ENCODE measurements around the gene PPP1R3D.
A peak's percentile ranks its signal among the peaks of the same experiment; 100 is the strongest.

PPP1R3D gene

DNA sequence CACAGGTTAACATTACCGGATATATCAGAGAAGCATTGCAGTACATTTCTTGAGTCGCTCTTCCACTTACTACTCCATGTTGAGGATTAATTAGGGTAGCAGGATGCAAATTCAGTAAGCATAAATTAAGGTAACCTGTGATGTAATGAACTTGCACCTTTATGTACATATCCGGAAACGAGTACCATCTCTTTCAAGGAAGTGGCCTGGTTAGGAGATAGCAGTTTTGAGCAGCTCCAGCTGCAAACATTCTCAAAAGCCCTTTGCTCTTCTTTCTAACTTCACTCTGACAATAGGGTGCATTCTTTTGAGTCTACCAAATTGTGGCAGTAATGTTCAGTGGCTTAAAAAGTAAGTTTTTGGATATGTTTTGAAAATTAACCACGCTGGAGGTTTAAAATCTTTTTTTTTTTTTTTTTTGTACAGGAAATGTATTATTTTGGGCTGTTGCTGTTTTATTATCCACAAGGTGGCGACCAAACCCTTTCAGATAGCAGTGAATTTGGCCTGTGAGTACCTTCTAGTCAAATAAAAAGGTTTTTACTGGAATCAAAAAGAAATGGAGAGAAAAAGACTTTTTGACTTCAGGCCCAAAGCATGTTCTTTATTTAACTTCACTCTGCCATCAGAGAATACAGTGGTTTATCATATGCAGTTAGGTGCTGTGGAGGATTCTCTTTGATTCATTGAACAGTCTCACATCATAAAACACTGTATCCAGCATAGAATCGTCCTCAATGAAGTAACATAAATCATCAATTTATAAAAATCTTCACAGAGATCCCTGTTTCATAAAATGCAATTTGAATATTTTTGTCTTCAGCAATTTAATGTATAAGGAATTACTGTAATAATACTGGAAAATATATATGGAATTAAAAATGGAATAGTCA is 9.0 kb upstream of the PPP1R3D start:
- DNase-seq (ENCODE audit: low spot score) = peak; percentile 52

DNA sequence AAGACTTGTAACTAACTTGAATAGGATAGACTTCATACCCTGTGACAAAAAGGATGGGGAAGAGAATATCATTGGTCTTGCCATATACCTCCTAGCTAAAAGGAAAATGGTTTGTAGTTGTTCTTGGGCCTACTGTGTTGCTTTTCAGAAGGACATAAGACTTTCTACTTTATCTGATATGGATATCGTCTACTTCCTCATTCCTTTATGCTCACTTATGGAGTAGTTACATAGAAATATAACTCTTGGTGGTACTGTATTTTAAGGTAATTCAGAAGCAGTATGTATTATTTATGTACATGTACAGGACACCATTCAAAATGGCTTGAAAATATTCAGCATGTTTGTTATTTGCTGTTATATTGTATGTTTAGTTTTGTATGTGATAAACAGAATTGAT is 8.1 kb upstream of the PPP1R3D start:
- DNase-seq (ENCODE audit: low spot score) = no peak

DNA sequence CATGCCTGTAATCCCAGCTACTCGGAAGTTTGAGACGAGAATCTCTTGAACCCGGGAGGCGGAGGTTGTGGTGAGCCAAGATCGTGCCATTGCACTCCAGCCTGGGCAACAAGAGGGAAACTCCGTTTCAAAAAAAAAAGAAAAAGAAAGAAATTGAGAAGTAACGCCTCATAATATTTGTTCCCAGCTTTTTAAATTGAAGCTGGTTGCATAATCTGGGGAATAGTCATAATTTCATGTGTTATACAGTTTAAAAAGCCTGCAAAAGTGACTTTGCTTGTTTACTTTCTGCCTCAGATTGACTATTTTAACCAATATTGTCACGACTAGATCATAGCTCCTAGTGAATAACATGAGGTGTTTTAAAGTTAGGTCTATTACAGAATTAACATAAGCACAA is 7.3 kb upstream of the PPP1R3D start:
- DNase-seq (ENCODE audit: low spot score) = no peak

DNA sequence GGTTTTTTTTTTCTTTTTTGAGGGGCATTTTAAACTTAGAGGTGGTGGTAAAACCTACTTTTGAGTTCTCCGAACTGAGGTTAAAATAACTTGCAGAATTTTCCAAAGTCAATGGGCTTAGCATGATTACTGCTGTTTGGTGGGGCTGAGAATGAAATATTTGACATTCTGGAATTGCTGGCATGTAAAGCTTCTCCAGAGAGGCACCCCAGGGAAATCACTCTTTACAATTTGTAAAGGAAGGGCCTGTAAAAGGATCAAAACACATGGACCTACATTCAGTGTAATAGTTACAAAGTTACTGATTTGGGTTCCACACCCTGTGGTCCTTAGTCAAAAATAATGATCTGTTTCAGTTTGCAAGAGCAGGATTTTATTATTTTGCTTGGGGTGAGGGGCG is 5.6 kb upstream of the PPP1R3D start:
- no peak for DNase-seq (ENCODE audit: low spot score)

DNA sequence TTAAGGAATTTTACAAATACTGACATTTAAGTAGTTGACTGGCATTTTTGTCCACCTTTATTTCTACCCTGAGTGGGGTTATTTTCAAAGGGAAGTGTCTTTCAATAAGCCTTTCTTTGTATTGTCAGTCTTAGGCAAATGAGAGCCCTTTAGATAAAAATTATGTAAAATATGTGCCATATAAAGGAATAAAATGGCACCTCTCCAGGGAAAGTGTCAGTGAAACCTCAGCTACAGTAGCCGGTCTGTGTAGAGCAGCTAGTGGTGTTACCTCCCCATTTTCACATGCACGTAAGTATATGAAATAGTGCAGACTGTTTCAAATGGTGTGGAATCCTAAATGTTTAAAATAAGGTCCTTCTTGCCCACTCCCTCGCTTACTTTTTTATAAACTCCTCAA is 5.1 kb upstream of the PPP1R3D start:
- DNase-seq (ENCODE audit: low spot score) = no peak

DNA sequence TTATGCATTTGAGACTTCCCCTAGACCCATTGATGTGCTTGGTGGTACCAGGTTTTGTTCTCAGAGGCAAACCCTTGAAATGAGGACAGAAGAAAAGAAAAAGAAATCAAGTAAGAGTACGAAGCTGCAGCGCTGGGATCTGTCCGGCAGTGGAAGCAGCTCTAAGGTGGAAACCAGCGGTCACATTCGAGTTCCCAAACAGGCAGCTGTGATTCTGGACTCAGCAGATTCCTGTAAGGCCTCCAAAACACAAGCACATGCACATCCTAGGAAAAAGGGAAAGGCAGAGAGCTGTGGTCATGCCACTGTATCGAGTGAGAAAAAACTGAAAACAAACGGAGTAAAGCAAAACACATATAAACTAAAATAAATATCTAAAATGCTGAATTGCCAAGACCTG is 4.6 kb upstream of the PPP1R3D start:
- DNase-seq (ENCODE audit: low spot score) = no peak

DNA sequence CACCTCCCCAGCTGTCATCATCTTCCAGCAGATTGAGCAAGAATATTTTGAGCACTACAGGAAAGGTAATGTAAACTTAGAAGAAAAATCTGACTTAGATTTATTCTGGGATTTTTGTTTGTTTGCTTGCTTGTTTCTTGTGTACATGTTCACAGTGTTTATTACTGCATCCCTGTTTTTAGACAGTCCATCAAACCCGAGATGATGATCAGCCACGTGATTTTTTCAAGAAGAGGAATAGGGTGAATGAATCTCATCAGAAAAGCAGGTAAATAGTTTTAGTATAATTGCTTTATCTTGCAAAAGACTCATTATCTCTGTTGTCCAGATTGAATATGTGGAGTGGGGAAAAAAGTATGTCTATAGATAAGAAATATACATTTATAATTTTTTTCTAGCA is 2.1 kb upstream of the PPP1R3D start:
- DNase-seq (ENCODE audit: low spot score) = no peak

DNA sequence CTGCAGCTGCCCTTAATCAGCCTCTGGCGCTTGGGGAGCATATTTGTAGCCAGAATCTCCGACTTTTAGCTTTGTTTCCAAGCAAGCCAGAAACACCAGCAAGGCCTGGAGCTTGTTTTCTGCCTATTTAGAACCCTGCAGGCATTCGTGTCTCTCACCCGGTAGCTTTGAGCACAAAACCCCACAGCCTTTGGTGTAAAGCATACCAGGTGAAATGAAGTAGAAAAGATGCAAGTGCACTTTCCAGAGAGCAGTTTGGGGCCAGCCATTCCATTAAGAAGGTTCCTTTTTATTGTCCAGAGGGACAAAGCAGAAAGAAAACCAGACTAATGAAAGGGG is 820 bp upstream of the PPP1R3D start:
- DNase-seq (ENCODE audit: low spot score) = no peak

DNA sequence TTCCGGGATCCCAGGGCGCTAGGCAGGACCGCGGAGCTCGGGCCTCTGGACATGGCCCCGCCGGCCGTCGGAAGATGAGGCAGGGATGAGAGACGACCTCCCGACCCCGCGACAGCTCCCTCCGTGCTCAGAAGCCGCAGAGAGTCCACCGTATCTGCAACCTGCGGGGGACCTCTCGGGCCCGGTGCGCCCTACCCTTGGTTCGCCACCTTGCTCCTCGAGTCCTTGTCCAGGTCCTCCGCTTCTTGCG is 301 bp downstream of the PPP1R3D start:
- DNase-seq (ENCODE audit: low spot score) = peak; percentile 50

DNA sequence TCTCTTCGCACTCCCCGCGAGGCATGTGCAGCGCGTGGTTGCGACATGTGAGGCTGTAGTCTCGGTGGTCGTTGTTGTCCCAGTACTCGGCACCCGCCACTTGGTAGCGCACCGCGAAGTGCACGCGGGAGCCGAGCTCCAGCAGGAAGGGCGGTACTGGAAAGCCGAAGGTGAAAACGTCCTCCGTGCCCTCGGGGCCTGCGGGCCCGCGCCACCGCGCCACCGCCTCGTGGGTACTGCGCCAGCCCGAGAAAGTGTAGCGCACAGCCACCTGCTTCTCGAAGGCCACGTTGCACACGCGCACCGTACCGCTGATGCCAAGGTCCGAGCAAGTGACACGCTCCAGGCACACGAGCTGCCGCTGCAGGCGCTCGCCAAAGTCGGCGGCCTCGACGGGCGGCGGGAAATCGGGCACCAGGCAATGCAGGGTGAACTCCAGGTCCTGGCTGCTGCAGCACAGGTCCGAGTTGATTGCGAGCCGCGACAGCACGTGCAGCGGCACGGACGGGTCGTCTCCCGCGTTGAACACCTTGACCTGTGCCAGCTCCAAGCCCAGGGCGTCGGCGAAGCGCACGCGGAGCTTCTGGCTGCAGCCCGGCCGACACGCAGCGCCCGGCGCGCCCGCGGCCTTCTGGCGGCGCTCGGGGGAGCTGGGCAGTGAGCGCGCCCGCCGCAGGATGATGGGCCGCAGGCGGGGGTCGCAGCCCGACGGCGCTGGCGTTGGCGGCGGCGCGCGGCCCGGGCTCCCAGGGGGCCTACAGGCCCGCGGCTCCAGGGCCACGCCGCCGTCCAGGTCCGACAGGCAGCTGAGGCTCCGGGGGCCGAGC is 840 bp downstream of the PPP1R3D start:
- no peak for DNase-seq (ENCODE audit: low spot score)

DNA sequence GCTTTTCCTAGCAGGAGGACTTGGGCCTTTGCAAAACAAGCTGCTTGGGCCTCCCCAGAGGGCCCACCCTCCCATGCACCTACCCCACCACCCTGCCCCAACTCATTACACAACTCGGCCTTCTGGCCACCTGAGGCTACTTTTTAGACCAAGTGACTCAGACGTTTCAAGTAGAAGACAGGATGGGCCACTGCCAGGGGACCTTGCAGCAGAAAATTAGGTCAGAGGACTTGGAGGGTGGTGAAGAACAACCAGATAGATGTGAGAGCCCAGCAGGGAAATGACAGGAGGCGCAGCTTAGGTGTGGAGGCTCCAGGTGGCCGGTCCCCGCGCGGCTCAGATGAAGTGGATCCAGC is 1.4 kb downstream of the PPP1R3D start:
- DNase-seq (ENCODE audit: low spot score) = no peak

DNA sequence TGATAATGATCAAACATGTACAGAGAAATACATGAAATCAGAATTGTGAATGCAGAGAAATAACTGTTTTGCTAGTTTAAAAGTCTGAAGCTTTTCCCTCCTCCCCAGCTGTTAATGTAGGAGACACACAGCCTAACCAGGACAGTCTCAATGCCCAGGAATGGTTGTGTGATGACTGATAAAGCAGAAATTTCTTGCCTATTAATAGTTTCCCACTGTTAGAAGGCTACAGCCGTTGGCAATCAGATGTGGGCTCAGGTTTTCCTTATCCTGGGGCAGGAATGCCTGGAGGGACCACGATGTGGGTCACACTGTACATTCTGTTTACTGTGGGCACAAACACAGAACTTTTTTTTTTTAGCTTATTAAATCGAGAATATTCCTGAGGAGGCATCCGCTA is 1.9 kb downstream of the PPP1R3D start:
- DNase-seq (ENCODE audit: low spot score) = peak; percentile 64

DNA sequence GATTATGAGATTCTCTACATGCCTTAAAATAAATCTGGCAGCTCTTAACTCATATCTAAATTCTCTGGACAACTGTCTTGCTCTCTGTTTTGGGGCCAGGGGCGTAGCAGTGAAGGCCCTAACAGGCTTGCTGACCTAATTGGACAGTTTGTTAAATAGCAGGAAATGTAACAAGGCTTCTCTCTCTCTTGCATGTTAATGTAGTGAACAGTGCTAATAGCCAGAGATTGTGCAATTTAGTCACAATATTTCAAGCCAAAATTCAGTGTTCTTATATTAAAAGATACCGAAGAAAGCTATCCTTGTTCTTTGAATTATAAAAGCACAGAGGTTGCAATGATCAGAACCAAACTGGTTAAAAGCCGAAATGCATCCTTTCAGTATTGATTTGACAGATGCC is 3.0 kb downstream of the PPP1R3D start:
- no peak for DNase-seq (ENCODE audit: low spot score)

DNA sequence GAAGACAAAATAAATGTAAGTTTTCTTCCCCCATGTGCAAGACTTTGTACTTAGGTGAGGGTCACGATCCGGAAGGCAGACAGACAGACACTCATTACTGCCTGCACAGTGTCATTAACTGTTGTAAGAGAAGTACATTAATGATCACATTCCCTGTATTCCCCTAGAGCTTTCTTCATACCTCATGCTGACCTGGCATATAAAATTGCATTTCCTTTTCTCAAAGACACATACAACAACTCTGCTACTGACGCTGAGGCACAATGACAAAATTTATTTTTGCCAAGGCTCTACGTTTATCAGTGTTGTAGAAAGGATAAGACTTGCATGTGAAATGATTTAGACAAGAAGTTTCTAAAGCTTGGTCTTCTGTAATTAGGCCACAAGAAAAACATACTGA is 3.7 kb downstream of the PPP1R3D start:
- DNase-seq (ENCODE audit: low spot score) = no peak

DNA sequence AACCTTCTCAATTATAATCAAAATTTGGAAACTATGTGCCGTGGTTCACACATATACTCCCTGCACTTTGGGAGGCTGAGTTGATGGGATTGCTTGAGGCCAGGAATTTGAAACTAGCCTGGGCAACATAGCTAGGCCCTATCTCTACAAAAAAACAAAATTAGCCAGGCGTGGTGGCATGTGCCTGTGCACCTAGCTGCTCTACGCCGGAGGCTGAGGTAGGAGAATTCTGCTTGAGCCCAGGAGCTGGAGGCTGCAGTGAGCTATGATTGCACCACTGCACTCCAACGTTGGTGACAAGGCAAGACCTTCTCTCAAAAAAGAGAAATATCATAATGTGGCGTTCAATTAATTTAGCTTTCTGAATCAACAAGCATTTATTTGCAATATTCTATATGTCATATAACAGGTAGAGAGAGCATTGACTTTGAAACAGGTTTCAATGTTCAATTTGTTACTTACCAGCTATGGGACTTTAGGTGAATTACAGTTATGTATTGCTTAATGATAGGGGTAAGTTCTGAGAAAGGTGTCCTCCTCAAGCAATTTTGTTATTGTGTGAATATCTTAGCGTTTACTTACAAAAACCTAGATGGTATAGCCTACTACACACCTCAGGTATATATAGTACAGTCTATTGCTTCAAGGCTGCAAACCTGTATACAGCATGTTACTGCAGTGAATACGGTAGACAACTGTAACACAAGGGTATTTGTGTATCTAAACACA is 4.5 kb downstream of the PPP1R3D start:
- no peak for DNase-seq (ENCODE audit: low spot score)

DNA sequence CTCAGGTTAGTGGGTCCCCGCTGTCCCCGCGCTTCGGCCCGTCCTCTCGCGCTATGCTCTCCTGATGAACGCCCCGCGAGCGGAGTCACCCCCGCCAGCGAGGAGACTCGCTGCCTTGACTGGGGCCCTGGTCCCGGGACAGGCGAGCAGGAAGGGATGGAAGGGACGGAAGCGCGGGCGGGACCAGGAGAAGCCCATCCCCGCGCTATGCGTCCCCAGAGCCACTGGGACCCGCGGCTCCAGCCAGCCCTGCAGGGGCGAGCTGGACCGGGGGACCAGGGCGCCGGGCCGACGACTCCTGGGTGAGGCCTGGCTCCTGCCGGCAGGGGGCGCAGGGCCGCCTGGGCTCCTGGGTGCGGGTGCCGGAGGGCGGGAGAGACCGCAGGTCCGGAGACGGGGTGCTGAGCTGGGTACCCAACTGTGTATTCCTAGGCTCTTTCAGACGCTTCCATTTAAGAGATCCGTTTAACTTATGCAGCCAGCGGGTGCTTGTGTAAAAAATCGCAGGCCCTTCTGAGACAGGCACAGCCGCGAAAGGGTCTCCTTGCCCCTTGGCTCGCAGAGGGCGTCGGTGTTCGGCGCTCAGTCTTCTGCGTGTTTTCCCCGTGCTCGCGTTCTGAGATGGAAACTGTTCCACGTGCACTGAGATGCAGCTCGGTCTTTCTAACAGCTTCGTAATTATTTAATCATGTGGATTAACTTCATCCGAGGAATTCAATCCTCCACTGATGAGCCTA is 6.1 kb downstream of the PPP1R3D start:
- peak; percentile 96 for DNase-seq (ENCODE audit: low spot score)

DNA sequence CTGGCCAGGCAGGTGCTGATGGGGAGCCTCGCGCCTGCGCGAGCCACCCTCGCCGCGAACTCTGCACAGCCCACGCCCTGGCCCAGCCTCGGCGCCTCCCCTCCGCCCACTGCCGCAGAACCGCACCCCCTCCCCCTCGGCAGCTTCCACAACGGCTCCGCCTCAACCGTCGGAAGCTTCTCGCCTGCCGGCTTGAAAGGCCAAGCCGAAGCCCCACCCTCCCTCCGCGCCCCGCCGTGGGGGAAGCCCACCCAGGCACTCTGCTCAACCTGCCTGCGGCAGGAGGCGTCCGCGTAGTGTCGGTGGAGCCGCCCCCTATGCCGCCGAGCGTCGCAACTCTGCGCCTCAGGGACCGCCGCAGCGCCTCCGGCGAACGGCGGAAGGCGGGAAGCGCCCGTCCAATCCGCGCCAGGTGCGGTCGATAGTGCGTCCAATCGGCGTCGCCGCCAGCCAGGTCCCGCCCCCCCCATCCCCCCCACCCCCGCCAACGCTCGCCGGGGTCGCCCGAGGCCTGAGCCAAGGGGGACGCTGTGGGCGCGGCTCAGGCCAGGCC is 6.7 kb downstream of the PPP1R3D start, which contains the start of gene SYCP2:
Gene SYCP2 (minus strand): TSS at position 342 of the 553 bp plus-strand sequence. CDS start 11,224 bp downstream, outside the sequence.
- DNase-seq (ENCODE audit: low spot score) = peak; percentile 90

DNA sequence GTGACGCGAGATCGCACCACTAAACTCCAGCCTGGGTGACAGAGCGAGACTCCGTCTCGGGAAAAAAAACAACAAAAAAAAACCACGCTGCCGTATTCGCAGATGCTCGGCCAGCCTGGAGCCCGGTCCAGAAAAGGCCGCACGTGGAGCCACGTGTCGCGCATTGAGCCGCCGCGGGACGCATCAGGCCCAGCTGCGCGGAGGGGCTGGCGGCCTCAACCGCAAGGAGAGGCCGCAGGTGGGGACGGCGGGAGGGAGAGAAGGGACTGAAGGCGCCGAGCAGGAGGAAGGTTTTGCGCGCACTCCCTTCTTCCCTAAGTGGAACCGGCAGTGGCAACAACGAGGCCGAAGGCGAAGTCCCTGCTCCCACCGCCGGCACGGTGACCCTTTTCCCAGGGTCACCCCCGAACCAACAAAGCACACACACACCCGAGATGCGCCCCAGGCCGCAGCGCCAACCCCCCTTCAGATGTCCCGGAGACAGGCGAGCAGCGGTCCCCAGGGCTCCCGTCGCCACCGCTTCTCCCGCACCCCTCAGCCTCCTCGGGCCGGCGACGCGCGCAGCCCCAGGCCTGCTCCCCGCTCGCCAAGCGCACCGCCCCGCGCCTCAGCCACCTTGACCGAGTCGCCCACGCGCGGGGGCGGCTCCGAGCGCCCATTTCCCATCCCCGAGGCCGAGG is 7.3 kb downstream of the PPP1R3D start:
- DNase-seq (ENCODE audit: low spot score) = no peak

DNA sequence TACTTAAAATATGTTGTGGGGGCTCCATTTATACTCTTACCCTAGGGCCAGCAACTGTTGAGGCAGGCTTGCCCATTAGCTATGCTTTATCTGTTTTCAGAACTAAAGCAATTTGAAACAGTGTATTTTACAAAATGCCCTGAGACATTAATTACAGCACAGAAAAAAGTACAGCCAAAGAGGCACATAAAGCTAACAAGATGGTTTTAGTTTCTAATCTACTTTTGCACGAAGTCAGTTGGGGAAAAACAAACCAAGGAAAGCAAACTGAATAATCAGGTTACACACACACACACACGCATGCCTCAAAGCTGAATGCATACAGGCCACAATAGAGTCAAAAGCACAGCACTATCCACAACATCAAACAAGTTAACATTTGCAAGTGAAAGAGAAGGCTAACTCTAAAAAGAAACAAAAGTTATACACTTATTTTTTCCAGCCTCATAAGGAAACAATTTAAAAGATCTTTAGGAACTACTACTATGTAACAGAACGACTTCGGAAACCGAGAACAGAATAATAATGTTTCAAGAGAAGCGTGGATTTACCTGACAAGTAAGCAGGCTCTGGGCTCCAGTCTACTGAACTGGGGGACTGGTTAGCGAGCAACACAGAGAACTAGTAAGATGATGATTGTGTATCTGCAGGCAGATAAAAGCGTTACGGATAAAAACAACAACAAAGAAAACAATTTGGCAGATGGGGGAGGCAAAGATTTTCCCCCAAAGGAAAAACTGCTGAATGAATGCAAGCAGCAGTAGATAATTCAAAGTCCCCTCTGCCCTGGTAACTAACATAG is 8.4 kb downstream of the PPP1R3D start:
- no peak for DNase-seq (ENCODE audit: low spot score)

DNA sequence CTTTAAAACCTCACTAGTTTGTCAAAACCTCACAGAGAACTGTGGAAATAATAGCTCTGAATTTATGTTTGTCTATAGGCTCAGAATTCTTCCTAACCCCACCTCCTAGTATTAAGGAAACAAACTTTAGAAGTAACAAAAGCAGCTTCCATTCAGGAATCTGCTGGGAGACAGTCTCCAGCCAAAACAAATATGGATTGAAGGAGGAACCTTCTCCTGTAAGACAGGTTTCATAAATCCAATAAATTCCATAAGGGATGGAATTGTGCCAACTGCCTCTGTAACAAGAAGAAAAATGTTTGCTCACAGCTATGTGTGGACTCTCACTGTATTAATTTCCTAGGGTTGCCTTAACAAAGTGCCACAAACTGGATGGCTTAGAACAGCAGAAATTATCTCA is 14.2 kb downstream of the PPP1R3D start:
- no peak for DNase-seq (ENCODE audit: low spot score)

DNA sequence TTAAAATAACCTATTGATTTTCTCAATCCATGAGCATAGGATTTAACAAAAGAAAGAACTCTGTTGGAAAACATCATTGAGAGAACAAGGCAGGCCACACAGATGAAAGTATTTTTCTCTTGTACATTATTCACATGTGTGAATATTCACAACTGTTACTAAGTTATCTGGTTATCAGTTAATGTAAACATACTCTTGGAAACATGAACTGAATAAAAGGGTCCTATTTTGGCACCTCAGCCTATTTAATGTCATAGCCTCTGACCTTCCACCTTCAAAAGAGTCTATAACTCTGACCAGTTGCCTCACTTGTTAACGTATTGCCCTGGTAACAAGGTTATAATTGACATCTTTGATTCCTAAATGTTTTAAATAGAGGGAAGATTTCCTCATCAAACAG is 14.7 kb downstream of the PPP1R3D start:
- DNase-seq (ENCODE audit: low spot score) = no peak
